Activated B cell treated with CpG ODN at 0.5 μM for 24 hours (primary cell): ENCODE measurements around the gene PCDHGA9. TPM values are rescaled to one million over a fixed set of nuclear protein-coding genes. Genes with fewer than 3 reads are reported as not detected.

Experiments used
- ATAC-seq: fragments of 200-7000 bp; cut with Tn5 transposase; one replicate; pipeline ENCODE4 v1.10.0; 2021; ENCODE audit warnings: low read depth, mild to moderate bottlenecking, moderate library complexity
- CTCF ChIA-PET: fragments of 350-600 bp; sonication (Branson Sonifier 250); formaldehyde crosslinking; loops from one replicate; lab custom pipeline; 2021; ENCODE audit warnings: antibody characterized with exemption; lab: Charles Lee
- POLR2A ChIA-PET: fragments of 350-600 bp; sonication (Branson Sonifier 250); formaldehyde crosslinking; loops from one replicate; lab custom pipeline; 2021; ENCODE audit warnings: antibody characterized with exemption; lab: Charles Lee
- DNase-seq: peaks from one replicate; pipeline ENCODE4 v3.0.0; 2022
- H3K27ac Mint-ChIP-seq: one replicate; pipeline ENCODE4 v1.8.0; 2020; ENCODE audit warnings: mixed read lengths
- H3K27me3 Mint-ChIP-seq: one replicate; pipeline ENCODE4 v1.8.0; 2021; ENCODE audit warnings: mixed read lengths
- H3K36me3 Mint-ChIP-seq: one replicate; pipeline ENCODE4 v1.8.0; 2021; ENCODE audit warnings: low read depth, mixed read lengths
- H3K4me1 Mint-ChIP-seq: one replicate; pipeline ENCODE4 v1.8.0; 2021; ENCODE audit warnings: mixed read lengths
- H3K4me3 Mint-ChIP-seq: one replicate; pipeline ENCODE4 v1.8.0; 2020; ENCODE audit warnings: mild to moderate bottlenecking, mixed read lengths
- H3K9me3 Mint-ChIP-seq: one replicate; pipeline ENCODE4 v1.8.0; 2020; ENCODE audit warnings: mixed read lengths
- CTCF ChIP-seq: fragments of 200-600 bp; IDR thresholded peaks from one replicate; pipeline ENCODE4 v1.8.0; 2022; ENCODE audit warnings: antibody characterized with exemption, mild to moderate bottlenecking
- intact Hi-C: fragments of 100-400 bp; cut with micrococcal nuclease; formaldehyde crosslinking; loops from one replicate; pipeline ENCODE4 v1.15.1; 2024
- total RNA-seq: library from RNA; stranded (reverse); gene quantifications from 2 replicates; pipeline ENCODE4 v1.2.3, GENCODE V29; 2022

Gene PCDHGA9
- total RNA-seq, 1 donor from 2014 or later, result 1.3 TPM

GRCh38 chr5:141434006-141434405 is 31.4 kb downstream of the PCDHGA9 start:
- Mint-ChIP-seq H3K27me3 (peaks cover 24% of the 10 kb centered on the region), H3K27ac (no peak overlapping the region), H3K4me1 (peaks cover 16% of the 10 kb centered on the region), H3K36me3 (peaks cover 4% of the 10 kb centered on the region), H3K4me3 (no peak overlapping the region), H3K9me3 (peaks cover 15% of the 10 kb centered on the region)
- ChIA-PET CTCF (no interaction called here), POLR2A (no interaction called here)
- no peak for DNase-seq
- intact Hi-C loops, result no loop called here
- TF ChIP-seq CTCF, result no peak
- no peak for ATAC-seq

GRCh38 chr5:141437221-141437620 is 34.6 kb downstream of the PCDHGA9 start:
- no peak for DNase-seq
- POLR2A ChIA-PET, result no interaction called here
- CTCF ChIA-PET, result no interaction called here
- Mint-ChIP-seq H3K4me1 (no peaks in the 10 kb centered on the region), H3K4me3 (no peak overlapping the region), H3K27me3 (peaks cover 7% of the 10 kb centered on the region), H3K9me3 (peaks cover 3% of the 10 kb centered on the region), H3K36me3 (peaks cover 1% of the 10 kb centered on the region), H3K27ac (no peak overlapping the region)
- ATAC-seq, result no peak
- intact Hi-C loops, result no loop called here
- no peak for TF ChIP-seq CTCF

- Mint-ChIP-seq H3K9me3 (no peaks in the 10 kb centered on the region), H3K4me1 (peaks cover 4% of the 10 kb centered on the region), H3K36me3 (no peaks in the 10 kb centered on the region), H3K27ac (no peak overlapping the region), H3K4me3 (no peak overlapping the region), H3K27me3 (no peaks in the 10 kb centered on the region)
- TF ChIP-seq CTCF, result no peak
- intact Hi-C loops, result no loop called here
- no peak for DNase-seq
- ATAC-seq, result no peak
- ChIA-PET POLR2A (no interaction called here), CTCF (interaction anchor here (0.7 kb wide), 1 partner anchor 85 kb away, joined by 3 read pairs; no protein-coding TSS in a partner anchor)
Measured at GRCh38 chr5:141439411-141440141, 37.0 kb downstream of the PCDHGA9 start.

GRCh38 chr5:141440341-141440740 is 37.8 kb downstream of the PCDHGA9 start:
- DNase-seq, result no peak
- ChIA-PET POLR2A (no interaction called here), CTCF (interaction anchor here (0.7 kb wide), 1 partner anchor 84 kb away, joined by 3 read pairs; no protein-coding TSS in a partner anchor)
- Mint-ChIP-seq H3K9me3 (no peaks in the 10 kb centered on the region), H3K4me1 (peaks cover 4% of the 10 kb centered on the region), H3K27ac (no peak overlapping the region), H3K36me3 (no peaks in the 10 kb centered on the region), H3K4me3 (no peak overlapping the region), H3K27me3 (no peaks in the 10 kb centered on the region)
- intact Hi-C loops, result no loop called here
- TF ChIP-seq CTCF, result no peak
- ATAC-seq, result no peak

GRCh38 chr5:141441571-141442170 is 39.1 kb downstream of the PCDHGA9 start:
- intact Hi-C loops, result no loop called here
- Mint-ChIP-seq H3K4me3 (no peak overlapping the region), H3K27ac (no peak overlapping the region), H3K4me1 (peaks cover 4% of the 10 kb centered on the region), H3K9me3 (no peaks in the 10 kb centered on the region), H3K27me3 (peaks cover 1% of the 10 kb centered on the region), H3K36me3 (no peaks in the 10 kb centered on the region)
- CTCF ChIA-PET, result no interaction called here
- POLR2A ChIA-PET, result no interaction called here
- ATAC-seq, result no peak
- DNase-seq, result no peak
- TF ChIP-seq CTCF, result no peak
